ENCODE measurements around the gene ABCA5. TPM values are rescaled to one million over a fixed set of nuclear protein-coding genes. Genes with fewer than 3 reads are reported as not detected.

Gene ABCA5
- total RNA-seq, 4 donors from 2014 or later = 36.9 to 63.3 (median 46.5) TPM

- WGBS, 2 donors = 81 to 90% methylated on average over 3 of the region's 3 CpGs
- TF ChIP-seq POLR2A (IDR thresholded peaks at IDR 0.05) = no peak
- DNase-seq (ENCODE audit: low spot score in 2 of 2) = no peak
- intact Hi-C loops (cut with DNase I; ENCODE audit: low total_unique reads) = no loop called here
- H3K4me3 ChIP-seq (ENCODE audit: low read depth, poor library complexity, severe bottlenecking) = no peak overlapping the region
These were observed 103.1 kb downstream of the ABCA5 start for GRCh38 chr17:69223809-69224208.

- no peak overlapping the region for H3K4me3 ChIP-seq (ENCODE audit: low read depth, poor library complexity, severe bottlenecking)
- TF ChIP-seq CTCF (IDR thresholded peaks at IDR 0.05) (no peak), POLR2A (IDR thresholded peaks at IDR 0.05) (no peak)
- DNase-seq (ENCODE audit: low spot score in 2 of 2) = no peak
- intact Hi-C loops (cut with DNase I; ENCODE audit: low total_unique reads) = no loop called here
These were observed 104.2 kb downstream of the ABCA5 start for GRCh38 chr17:69222707-69223258.

GRCh38 chr17:69220098-69220497, 106.8 kb downstream of the ABCA5 start:
- TF ChIP-seq CTCF (IDR thresholded peaks at IDR 0.05) = no peak
- TF ChIP-seq POLR2A (IDR thresholded peaks at IDR 0.05) = no peak
- H3K4me3 ChIP-seq (ENCODE audit: low read depth, poor library complexity, severe bottlenecking) = no peak overlapping the region
- DNase-seq (ENCODE audit: low spot score in 2 of 2) = no peak
- WGBS, 2 donors = 80 to 91% methylated on average over 1 of the region's 1 CpG
- intact Hi-C loops (cut with DNase I; ENCODE audit: low total_unique reads) = no loop called here

GRCh38 chr17:69218986-69219385, 107.9 kb downstream of the ABCA5 start:
- intact Hi-C loops (cut with DNase I; ENCODE audit: low total_unique reads) = no loop called here
- no peak overlapping the region for H3K4me3 ChIP-seq (ENCODE audit: low read depth, poor library complexity, severe bottlenecking)
- TF ChIP-seq CTCF (IDR thresholded peaks at IDR 0.05) = no peak
- no peak for TF ChIP-seq POLR2A (IDR thresholded peaks at IDR 0.05)
- DNase-seq (ENCODE audit: low spot score in 2 of 2) = no peak
- WGBS, 2 donors = 84 to 90% methylated on average over 3 of the region's 3 CpGs

- no peak for DNase-seq (ENCODE audit: low spot score in 2 of 2)
- TF ChIP-seq CTCF (IDR thresholded peaks at IDR 0.05) = no peak
- TF ChIP-seq POLR2A (IDR thresholded peaks at IDR 0.05) = no peak
- intact Hi-C loops (cut with DNase I; ENCODE audit: low total_unique reads) = no loop called here
- H3K4me3 ChIP-seq (ENCODE audit: low read depth, poor library complexity, severe bottlenecking) = no peak overlapping the region
- WGBS, 2 donors = 91 to 92% methylated on average over 9 of the region's 9 CpGs
These were observed 113.7 kb downstream of the ABCA5 start for GRCh38 chr17:69213059-69213813.

GRCh38 chr17:69208640-69209039, 118.3 kb downstream of the ABCA5 start:
- H3K4me3 ChIP-seq (ENCODE audit: low read depth, poor library complexity, severe bottlenecking) = no peak overlapping the region
- DNase-seq (ENCODE audit: low spot score in 2 of 2) = no peak
- TF ChIP-seq POLR2A (IDR thresholded peaks at IDR 0.05) = no peak
- no peak for TF ChIP-seq CTCF (IDR thresholded peaks at IDR 0.05)
- WGBS, 2 donors = 94% methylated on average over 2 of the region's 2 CpGs
- intact Hi-C loops (cut with DNase I; ENCODE audit: low total_unique reads) = no loop called here
